ENCODE measurements around the gene SERPINB13. TPM values are rescaled to one million over a fixed set of nuclear protein-coding genes. Genes with fewer than 3 reads are reported as not detected.

Gene SERPINB13
- total RNA-seq, result not detected
- 1 to 10 TPM in 1 of 3 donors, under 1 TPM in 1, not detected in 1; 0.01 to 1.8 TPM for polyA plus RNA-seq

- H3K27ac ChIP-seq, result no peak within 1 kb of the TSS
- DNase-seq, result no peak
- no peak within 1 kb of the TSS for H3K4me3 ChIP-seq
- H3K36me3 ChIP-seq, result no peaks in the 10 kb centered on the region
- 82 to 92% methylated on average over 4 of the region's 4 CpGs for WGBS, 2 donors
- no peaks in the 10 kb centered on the region for H3K27me3 ChIP-seq
- intact Hi-C loops (cut with DNase I), result no loop called here
- H3K4me1 ChIP-seq, result no peaks in the 10 kb centered on the region
- TF ChIP-seq POLR2A (IDR thresholded peaks at IDR 0.05), result no peak
- no peaks in the 10 kb centered on the region for H3K9me3 ChIP-seq
These were observed at the start of gene SERPINB13 for GRCh38 chr18:63586966-63587365. TSS of gene SERPINB13 (plus strand) at chr18:63587343. CDS start at chr18:63588668, 1,325 bp downstream.

GRCh38 chr18:63539904-63540510, 47.1 kb upstream of the SERPINB13 start:
- Histone ChIP-seq H3K27ac (no peak overlapping the region), H3K4me1 (no peaks in the 10 kb centered on the region), H3K36me3 (no peaks in the 10 kb centered on the region), H3K27me3 (no peaks in the 10 kb centered on the region), H3K4me3 (no peak overlapping the region), H3K9me3 (no peaks in the 10 kb centered on the region)
- TF ChIP-seq POLR2AphosphoS5 (IDR thresholded peaks at IDR 0.05), result no peak
- no peak for TF ChIP-seq POLR2A (IDR thresholded peaks at IDR 0.05)
- TF ChIP-seq CTCF (IDR thresholded peaks at IDR 0.05), result no peak
- no peak for TF ChIP-seq EP300 (IDR thresholded peaks at IDR 0.05)
- WGBS, 2 donors, result 64 to 72% methylated on average over 3 of the region's 3 CpGs
- intact Hi-C loops (cut with DNase I), result no loop called here
- no peak for DNase-seq

GRCh38 chr18:63542069-63542468, 45.1 kb upstream of the SERPINB13 start, which contains the start of gene SERPINB12:
TSS of gene SERPINB12 (plus strand) at chr18:63542369. CDS start at chr18:63556160, 13,791 bp downstream.
- H3K9me3 ChIP-seq, result no peaks in the 10 kb centered on the region
- no peaks in the 10 kb centered on the region for H3K4me1 ChIP-seq
- H3K27ac ChIP-seq, result no peak within 1 kb of the TSS
- 68 to 70% methylated on average over 1 of the region's 1 CpG for WGBS, 2 donors
- no peaks in the 10 kb centered on the region for H3K27me3 ChIP-seq
- H3K36me3 ChIP-seq, result no peaks in the 10 kb centered on the region
- intact Hi-C loops (cut with DNase I), result no loop called here
- TF ChIP-seq POLR2AphosphoS5 (IDR thresholded peaks at IDR 0.05), result no peak
- no peak for TF ChIP-seq POLR2A (IDR thresholded peaks at IDR 0.05)
- TF ChIP-seq EP300 (IDR thresholded peaks at IDR 0.05), result no peak
- TF ChIP-seq CTCF (IDR thresholded peaks at IDR 0.05), result no peak
- H3K4me3 ChIP-seq, result no peak within 1 kb of the TSS
- DNase-seq, result no peak

GRCh38 chr18:63544017-63544416, 43.1 kb upstream of the SERPINB13 start:
- WGBS, 2 donors, result 81 to 88% methylated on average over 2 of the region's 2 CpGs
- TF ChIP-seq CTCF (IDR thresholded peaks at IDR 0.05) (no peak), EP300 (IDR thresholded peaks at IDR 0.05) (no peak), POLR2A (IDR thresholded peaks at IDR 0.05) (no peak), POLR2AphosphoS5 (IDR thresholded peaks at IDR 0.05) (no peak)
- Histone ChIP-seq H3K4me1 (no peaks in the 10 kb centered on the region), H3K27ac (no peak overlapping the region), H3K36me3 (no peaks in the 10 kb centered on the region), H3K9me3 (no peaks in the 10 kb centered on the region), H3K27me3 (no peaks in the 10 kb centered on the region), H3K4me3 (no peak overlapping the region)
- intact Hi-C loops (cut with DNase I), result no loop called here
- DNase-seq, result no peak

- 75 to 76% methylated on average over 3 of the region's 3 CpGs for WGBS, 2 donors
- intact Hi-C loops (cut with DNase I), result no loop called here
- H3K36me3 ChIP-seq, result no peaks in the 10 kb centered on the region
- H3K27ac ChIP-seq, result no peak overlapping the region
- no peaks in the 10 kb centered on the region for H3K4me1 ChIP-seq
- H3K9me3 ChIP-seq, result no peaks in the 10 kb centered on the region
- no peak overlapping the region for H3K4me3 ChIP-seq
- no peak for DNase-seq
- H3K27me3 ChIP-seq, result no peaks in the 10 kb centered on the region
- TF ChIP-seq EP300 (IDR thresholded peaks at IDR 0.05) (no peak), CTCF (IDR thresholded peaks at IDR 0.05) (no peak), POLR2A (IDR thresholded peaks at IDR 0.05) (no peak), POLR2AphosphoS5 (IDR thresholded peaks at IDR 0.05) (no peak)
These were observed 42.1 kb upstream of the SERPINB13 start for GRCh38 chr18:63545000-63545399.

Measured in sigmoid colon (tissue), 7 donors.